HG03095 (cell line): Measurements from ENCODE around the gene DOCK6.

Source experiments
- ATAC-seq: cut with Tn5 transposase; IDR thresholded peaks from one replicate; pipeline ENCODE4 v1.9.1; 2021; ENCODE audit warnings: moderate library complexity; ENCODE audit not compliant: unreplicated experiment

The DOCK6 gene

GRCh38 chr19:11274533-11275086 is 12.3 kb upstream of the DOCK6 start:
- ATAC-seq: no peak

GRCh38 chr19:11273989-11274388 is 11.7 kb upstream of the DOCK6 start:
- ATAC-seq: no peak

GRCh38 chr19:11273296-11273695 is 11.0 kb upstream of the DOCK6 start:
- no peak for ATAC-seq

GRCh38 chr19:11269408-11269807 is 7.1 kb upstream of the DOCK6 start:
- ATAC-seq: no peak

- no peak for ATAC-seq
These were observed 6.5 kb upstream of the DOCK6 start for GRCh38 chr19:11268783-11269267.

- ATAC-seq: no peak
These were observed 5.2 kb upstream of the DOCK6 start for GRCh38 chr19:11267316-11268085.

GRCh38 chr19:11265785-11266236 is 3.5 kb upstream of the DOCK6 start:
- ATAC-seq: no peak

- ATAC-seq: no peak
These were observed 3.0 kb upstream of the DOCK6 start for GRCh38 chr19:11265177-11265784.

GRCh38 chr19:11264452-11265176 is 2.3 kb upstream of the DOCK6 start:
- no peak for ATAC-seq

GRCh38 chr19:11263726-11264125 is 1.4 kb upstream of the DOCK6 start:
- no peak for ATAC-seq

GRCh38 chr19:11261431-11261970 is 823 bp downstream of the DOCK6 start:
- no peak for ATAC-seq

GRCh38 chr19:11260996-11261395 is 1.3 kb downstream of the DOCK6 start:
- no peak for ATAC-seq

- no peak for ATAC-seq
These were observed 4.4 kb downstream of the DOCK6 start for GRCh38 chr19:11257846-11258380.

- ATAC-seq: no peak
These were observed 6.1 kb downstream of the DOCK6 start for GRCh38 chr19:11256189-11256588.

GRCh38 chr19:11254666-11255065 is 7.7 kb downstream of the DOCK6 start:
- ATAC-seq: no peak

GRCh38 chr19:11252665-11253355 is 9.5 kb downstream of the DOCK6 start:
- no peak for ATAC-seq

- no peak for ATAC-seq
These were observed 10.5 kb downstream of the DOCK6 start for GRCh38 chr19:11251650-11252314.

GRCh38 chr19:11251217-11251616 is 11.1 kb downstream of the DOCK6 start:
- no peak for ATAC-seq

GRCh38 chr19:11248852-11249251 is 13.5 kb downstream of the DOCK6 start:
- no peak for ATAC-seq

- no peak for ATAC-seq
These were observed 14.4 kb downstream of the DOCK6 start for GRCh38 chr19:11247934-11248333.
